HG02678 (cell line): ENCODE measurements around the gene ACACB.

ENCODE experiments used
- ATAC-seq: cut with Tn5 transposase; IDR thresholded peaks from one replicate; pipeline ENCODE4 v1.9.1; 2021; ENCODE audit warnings: mild to moderate bottlenecking, moderate library complexity; ENCODE audit not compliant: unreplicated experiment

Gene ACACB

DNA sequence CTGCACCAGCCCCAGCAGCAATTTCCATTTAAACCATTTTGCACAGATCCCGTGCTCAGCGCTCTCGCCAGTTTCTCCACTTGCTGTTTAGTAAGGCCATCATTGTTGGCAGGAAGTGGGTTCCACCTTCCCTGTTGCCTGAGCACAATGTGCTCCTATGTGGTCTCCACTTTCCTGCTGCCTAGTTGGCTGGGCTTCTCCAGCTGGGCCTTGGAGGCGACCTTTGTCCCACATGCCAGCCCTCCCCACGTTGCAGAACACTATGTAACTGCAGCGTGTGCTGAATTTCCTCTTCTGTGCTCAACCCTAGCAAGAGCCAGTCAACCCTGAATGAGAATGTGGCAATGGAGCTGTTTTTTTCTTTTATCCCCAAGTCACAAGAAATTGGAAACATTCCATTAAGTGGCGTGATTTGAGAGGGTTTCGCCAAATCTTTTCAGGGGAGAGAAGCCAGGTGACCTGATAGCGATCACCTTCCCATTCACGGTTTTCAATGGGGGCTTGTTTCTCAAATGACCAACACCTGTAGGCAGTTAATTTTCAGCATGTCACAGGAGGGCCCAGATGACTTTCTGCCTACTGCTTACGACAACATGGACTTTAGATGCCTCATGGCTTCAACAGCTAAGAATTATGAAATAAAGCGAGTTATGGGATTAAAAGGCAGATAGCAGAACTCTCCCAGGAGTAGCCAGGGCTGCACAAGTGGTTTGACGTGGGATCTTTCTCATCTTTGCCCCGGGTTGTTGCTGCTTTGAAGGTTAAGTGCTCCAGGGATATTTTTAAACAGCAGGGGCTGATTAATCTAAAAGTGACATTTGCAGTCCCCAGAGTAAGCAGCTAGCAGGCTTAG is at the start of gene ACACB:
Gene ACACB (plus strand): TSS at position 830 of the 853 bp plus-strand sequence. CDS start 22,819 bp downstream, outside the sequence.
- ATAC-seq = no peak

DNA sequence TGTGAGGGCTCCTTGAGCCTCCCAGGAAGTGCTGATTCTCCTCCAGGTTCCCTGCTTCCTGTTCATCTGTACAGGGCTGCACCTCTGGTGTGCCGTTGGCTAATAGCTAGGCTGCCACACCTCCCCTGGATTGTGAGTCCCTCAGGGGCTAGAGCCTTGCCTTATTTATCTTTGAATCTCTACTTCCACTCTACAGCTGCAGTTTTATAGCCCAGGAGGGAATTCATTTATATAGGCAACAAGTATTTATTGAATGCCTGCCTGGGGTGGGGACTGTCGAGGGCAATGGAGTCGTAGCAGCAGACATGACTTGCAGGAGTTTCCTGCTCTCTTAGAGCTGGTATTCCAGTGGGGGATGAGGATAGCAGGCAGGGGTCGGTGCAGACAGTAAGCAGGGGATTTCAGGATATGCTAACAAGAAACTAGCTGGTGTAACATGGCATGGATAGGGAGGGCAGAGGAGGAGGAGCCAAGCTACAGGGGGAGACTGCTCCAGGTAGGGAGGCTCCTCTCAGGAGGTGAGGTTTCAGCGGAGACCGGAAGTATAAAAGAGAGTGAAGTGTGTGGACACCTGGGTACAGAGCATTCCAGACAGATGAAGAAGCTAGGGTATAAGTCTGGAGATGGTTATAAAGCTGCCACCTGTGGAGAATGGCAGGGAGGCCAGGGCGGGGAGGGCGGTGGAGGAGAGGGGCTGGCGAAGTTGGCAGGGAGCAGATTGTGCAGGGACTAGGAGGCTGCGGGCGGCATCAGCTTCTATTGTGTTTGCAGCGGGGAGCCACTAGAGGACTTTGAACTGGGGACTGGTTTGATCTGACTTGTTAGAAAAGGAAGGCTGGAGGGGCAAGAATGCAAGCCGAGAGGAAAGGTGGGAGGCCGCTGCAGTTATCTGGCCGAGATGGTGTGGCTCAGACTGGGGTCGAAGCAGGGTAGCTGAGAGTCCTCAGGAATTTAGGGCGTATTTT is 46.8 kb upstream of the ACACB start:
- ATAC-seq = no peak

DNA sequence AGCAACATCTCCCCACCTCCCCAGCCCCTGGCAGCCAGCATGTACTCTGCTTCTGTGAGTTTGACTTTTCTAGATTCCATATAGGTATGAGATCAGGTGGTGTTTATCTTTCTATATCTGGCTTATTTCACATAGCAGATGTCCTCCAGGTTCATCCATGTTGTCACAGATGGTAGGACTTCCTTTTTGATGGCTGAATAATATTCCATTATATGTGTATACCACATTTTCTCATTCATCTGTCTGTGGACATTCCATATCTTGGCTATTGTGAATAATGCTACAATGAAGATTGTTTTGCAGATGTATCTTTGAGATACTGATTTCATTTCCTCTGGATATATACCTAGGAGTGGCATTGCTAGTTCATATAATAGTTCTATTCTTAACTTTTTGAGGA is 41.5 kb upstream of the ACACB start:
- ATAC-seq = no peak

DNA sequence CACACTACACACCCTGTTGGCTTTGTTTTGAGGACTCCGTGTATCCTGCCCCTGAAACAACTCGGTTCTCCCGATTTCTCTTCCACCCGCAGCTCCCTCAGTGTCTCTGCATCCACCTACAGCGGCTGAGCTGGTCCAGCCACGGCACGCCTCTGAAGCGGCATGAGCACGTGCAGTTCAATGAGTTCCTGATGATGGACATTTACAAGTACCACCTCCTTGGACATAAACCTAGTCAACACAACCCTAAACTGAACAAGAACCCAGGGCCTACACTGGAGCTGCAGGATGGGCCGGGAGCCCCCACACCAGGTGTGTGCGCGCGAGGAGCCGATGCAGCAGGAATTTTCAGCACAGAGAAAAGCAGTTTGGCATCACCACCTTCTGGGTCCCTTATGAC is 33.6 kb upstream of the ACACB start:
- ATAC-seq = no peak

DNA sequence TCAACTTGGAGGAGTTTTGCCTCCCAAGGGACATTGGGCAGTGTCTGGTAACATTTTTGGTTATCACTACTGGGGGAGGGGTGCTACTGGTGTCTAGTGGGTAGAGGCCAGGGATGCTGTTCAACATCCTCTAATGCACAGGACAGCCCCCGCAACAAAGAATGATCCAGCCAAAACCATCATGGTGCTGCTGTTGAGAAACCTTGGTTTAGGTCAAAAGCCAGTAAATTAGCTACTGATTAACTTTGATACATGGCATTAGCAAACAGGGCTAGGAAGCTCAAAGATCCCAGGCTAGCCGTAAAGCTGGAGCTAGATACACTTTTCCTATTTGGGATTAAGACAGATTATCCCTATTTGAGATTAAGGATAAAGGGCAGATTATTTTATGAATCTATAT is 32.0 kb upstream of the ACACB start:
- no peak for ATAC-seq

DNA sequence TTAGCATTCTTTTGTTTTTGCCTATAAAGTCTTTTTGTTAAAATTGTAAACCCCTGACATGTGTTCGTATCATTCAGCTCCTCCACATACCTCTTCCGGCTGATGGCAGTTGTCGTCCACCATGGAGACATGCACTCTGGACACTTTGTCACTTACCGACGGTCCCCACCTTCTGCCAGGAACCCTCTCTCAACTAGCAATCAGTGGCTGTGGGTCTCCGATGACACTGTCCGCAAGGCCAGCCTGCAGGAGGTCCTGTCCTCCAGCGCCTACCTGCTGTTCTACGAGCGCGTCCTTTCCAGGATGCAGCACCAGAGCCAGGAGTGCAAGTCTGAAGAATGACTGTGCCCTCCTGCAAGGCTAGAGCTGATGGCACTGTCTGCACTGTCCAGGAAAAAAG is 30.8 kb upstream of the ACACB start:
- ATAC-seq = no peak

DNA sequence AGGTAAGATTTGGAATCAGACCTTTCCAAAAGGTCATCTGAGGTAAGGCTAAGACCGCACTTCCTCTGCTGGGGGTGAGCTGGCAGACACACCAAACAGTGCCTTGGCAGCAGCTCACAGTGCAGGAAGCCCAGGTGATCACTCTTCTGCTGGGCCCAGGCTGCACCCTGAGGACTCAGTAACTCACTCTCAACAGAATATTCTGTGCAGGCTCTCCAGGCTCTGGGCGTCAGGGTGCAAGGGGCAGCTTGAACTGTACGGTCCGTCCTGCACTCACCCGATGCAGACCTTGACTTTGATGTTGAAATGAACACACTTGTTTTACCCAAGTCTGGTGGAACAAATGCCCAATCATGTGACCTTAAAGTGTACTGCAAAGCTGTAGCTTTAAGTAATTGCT is 29.1 kb upstream of the ACACB start:
- ATAC-seq = no peak

DNA sequence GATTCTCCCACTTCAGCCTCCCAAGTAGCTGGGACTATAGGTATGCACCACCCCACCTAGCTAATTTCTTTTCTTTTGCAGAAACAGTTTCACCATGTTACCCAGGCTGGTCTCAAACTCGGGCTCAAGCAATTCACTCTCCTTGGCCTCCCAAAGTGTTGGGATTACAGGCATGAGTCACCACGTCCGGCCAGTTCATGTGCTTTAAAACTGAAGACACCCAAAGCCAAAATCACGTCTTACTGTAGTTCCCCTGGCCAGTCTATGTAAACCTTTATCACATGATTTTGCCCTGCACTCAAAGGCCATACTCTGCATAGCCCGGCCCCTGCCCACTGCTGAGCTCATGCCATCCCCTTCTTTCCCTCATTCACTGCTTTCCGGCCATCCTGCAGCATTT is 27.6 kb upstream of the ACACB start:
- ATAC-seq = no peak

DNA sequence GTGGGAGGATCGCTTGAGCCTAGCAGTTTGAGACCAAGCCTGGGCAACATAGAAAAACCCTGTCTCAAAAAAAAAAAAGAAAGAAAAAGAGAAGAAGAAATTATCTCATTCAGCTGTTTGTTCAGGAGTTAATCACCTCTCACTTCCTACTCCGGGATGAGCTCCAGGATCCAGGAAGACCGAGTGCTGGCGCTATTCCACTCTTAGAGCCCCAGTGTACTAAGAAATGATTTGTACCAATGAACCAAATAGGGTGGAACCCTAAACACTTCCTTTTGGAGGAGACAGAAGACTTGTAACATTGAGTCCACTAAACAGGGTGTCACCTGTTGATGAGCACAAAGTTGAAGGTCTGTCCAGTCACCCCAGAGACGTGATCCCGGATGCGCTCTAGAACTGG is 26.7 kb upstream of the ACACB start:
- no peak for ATAC-seq

DNA sequence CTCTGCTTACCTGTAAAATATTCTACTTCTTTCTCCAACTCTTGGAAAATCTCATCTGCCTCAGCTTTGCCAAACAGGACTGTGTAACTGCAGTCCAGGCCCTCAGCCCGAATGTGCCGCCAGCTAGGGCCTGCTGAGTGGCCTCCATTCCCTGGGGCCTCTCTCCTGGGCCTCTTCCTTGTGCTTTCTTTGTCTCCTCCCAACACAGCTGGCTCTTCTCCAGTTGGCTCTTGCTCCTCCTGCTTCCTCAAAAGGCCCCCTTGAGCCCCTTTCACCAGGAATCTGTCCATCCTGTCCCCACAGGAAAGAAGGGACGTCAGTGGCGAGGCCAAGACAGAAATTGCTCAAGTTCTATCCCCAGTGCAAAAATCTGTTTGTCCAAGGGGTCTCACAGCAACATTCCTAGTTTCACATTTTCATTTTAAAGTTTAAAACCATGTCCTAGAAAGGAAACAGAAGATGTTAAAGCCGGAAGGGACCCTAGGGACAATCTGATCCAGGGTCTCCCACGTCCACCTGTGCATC is 23.8 kb upstream of the ACACB start:
- no peak for ATAC-seq

DNA sequence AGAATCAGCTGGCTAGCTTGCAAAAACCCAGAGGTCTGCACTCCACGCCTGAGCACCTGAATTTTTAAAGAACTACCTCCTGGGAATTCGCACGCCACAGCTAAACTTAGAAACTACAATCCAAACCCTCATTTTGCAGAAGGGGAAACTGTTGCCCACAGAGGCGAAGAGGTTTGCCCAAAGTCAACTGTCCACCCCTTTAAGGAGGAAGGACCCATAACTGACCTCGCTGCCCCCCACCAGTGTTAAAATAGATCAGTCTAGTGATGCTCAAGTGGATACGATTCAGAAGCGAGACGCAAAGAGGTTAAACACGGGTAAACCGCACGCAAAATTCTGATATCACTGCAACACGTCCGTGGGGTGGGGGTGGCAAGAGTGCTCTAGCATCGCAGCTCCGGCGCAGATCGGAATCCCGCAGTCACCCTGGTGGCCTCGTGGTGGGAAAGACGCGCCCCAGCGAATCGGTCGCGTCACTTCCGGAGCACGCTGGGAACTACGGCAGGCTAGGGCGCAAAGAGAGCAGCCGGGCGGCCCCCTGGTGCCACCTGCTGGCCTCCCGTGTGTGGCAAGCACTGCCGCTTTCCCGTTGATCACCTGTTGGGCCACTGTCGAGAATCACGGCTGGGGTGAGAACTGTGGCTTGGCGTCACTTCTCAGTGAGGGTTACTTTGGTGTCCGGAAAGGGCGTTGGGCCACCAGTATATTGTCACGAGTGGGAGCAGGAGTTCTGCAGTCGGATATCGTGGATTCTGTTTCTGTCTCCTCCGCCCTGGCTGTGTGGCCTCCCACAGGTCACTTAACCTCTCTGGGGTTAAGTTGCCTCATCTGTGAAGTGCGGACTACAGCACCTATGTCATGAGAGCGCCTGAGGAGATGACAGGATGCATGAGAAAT is 23.1 kb upstream of the ACACB start, which contains the start of gene ALKBH2:
Gene ALKBH2 (minus strand): TSS at position 451 of the 897 bp plus-strand sequence. CDS start 686 bp downstream, outside the sequence.
- ATAC-seq = peak; percentile 60

DNA sequence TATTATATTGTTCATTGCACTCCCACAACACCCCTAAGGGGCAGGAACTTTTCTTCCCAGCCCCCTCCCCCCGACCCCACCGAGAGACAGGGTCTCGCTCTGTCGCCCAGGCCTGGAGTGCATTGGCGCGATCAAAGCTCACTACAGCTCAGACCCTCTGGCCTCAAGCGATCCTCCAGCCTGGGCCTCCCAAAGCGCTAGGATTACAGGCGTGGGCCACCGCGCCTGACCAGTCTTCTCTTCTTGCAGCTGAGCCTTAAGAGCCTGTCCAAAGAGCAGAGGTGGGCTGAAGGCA is 19.3 kb upstream of the ACACB start:
- ATAC-seq = no peak

DNA sequence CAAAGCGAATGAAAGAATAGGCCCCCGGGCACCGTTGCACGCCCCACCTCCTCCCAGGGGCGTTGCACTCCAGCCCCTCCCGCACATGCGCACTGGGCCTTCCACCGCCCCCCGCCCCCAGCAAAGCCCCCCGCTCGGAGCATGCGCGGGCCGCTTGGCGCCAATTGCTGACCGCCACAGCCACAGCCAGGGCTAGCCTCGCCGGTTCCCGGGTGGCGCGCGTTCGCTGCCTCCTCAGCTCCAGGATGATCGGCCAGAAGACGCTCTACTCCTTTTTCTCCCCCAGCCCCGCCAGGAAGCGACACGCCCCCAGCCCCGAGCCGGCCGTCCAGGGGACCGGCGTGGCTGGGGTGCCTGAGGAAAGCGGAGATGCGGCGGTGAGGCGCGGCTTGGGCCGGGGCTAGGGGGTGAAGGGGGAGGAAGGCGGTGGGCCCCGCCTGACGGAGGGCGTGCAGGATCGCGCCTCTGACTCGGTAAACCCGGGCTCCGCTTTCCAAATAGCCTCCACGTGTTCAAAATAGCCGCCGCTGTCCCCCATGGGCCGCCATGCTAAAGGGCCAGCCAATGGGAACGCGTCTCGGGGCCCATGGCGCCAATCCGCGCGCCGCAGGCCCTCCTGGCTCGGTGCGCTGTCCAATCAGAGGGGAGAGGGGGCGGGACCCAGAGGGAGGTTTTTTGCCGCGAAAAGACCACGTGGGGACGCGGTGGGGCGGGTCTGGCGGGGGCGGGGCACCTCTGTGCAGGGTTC is 18.8 kb upstream of the ACACB start, which contains the start of gene UNG:
Gene UNG (plus strand): TSS at position 163 of the 748 bp plus-strand sequence. CDS start 83 bp downstream, at position 246.
- ATAC-seq = peak; percentile 92

DNA sequence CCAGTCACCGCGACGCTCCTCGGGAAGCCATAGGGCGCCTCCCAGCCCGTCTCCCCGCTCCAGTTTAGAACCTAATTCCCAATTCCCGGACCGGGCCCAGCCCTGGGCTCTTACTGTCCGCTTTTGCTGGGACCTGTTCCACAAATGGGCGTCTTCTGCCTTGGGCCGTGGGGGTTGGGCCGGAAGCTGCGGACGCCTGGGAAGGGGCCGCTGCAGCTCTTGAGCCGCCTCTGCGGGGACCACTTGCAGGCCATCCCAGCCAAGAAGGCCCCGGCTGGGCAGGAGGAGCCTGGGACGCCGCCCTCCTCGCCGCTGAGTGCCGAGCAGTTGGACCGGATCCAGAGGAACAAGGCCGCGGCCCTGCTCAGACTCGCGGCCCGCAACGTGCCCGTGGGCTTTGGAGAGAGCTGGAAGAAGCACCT is 18.2 kb upstream of the ACACB start:
- ATAC-seq = peak; percentile 38

DNA sequence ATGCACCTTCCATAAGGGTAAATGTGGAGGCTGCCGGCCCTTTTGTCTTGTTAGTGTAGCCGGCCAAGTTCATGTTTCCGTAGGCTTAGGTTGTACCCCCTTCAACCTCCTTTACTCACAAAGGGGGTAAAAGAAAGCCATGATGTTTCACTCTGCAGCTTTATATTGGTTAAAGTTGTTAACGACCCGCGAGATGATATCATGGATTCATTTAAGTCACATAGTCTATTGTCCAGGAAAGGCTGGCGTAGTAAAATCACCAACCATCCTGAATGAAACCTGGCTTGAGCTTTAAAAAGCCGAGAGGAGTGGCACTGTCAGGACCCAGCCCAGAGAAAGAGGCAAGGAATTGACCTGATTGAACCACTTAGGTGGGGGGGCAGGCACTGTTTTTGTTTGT is 17.7 kb upstream of the ACACB start:
- no peak for ATAC-seq

DNA sequence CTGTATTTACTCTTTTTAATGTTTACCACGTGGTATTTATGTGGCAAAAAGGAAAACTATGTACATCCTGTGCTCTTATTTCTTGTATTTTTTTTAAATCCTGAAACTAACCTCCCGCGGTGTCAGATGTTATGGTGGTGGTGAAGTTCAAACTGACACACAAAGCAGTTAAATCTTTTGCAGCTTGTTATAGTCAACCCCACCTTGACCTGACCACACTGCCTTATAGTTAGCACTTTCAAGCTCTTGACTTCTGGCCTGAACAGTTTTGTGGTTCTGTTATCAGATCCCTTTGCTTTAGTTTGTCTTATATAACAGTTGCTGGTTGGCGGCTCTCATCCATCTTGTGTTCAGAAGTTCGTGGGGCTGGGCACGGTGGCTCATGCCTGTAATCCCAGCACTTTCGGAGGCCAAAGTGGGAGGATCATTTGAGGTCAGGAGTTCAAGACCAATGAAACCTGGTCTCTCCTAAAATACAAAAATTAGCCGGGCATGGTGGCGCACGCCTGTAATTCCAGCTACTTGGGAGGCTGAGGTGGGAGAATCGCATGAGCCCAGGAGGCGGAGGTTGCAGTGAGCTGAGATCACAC is 16.9 kb upstream of the ACACB start:
- no peak for ATAC-seq

DNA sequence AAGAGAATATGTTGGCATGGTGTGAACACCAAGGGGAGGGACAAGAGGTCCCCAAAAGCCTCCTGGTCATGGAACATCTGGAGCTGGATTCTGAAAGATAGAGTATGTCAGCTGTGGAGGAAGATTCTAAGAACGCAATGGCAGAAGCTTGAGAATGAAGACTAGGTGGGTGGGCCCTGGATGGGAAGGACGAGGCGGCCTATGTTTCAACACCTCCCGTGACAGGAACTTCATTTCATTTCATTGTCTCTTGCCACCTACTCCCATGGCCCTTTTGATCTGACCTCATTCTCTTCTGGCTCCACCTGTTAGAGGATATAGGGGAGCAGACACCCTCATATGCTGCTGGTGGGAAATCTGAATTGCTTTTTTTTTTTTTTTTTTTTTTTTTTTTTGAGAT is 15.6 kb upstream of the ACACB start:
- ATAC-seq = no peak

DNA sequence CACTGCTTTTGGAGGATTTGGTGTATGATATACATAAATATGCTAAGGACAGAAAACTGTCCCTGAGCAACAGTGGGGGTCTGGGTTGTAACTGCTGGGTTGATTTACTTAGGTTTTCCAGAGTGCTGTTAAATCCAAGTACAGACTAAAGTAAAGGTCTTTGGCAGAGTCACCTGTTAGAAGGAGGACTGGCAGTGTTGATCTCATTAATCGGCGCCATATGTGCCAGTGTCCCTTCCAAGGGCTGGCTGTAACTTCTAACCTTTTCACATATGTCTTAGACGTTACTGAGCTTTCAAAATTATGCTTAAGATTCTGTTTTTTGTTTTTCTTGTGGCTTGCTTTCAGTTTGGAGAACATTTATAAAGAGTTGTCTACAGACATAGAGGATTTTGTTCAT is 13.9 kb upstream of the ACACB start:
- ATAC-seq = no peak

DNA sequence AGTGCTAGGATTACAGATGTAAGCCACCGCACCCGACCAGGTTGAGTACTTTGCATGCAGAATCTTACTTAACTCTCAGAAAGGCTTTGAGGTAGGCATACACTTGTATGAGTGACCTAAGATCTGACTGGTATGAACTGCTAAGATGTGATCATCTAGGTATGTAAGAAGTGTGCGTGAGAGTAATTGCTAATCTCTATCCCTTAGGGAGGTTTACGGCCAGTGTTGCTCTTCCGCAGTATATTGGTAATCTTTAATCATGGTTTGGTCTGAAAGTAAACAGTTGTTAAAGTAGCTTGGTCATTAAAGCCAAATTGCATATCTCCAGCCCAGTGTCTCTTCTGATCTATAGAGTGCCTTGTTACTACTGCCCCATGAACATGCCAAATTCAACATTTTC is 11.2 kb upstream of the ACACB start:
- no peak for ATAC-seq
